GM21381 (cell line): ENCODE measurements around the gene MRPS5.
A peak's percentile ranks its signal among the peaks of the same experiment; 100 is the strongest.
"Not testable (repeated sequence)": the region's sequence is repeated elsewhere in the genome, so short reads cannot be mapped to it uniquely, and the experiment has no call there.

Source experiments
- ATAC-seq: cut with Tn5 transposase; IDR thresholded peaks from one replicate; pipeline ENCODE4 v1.9.1; 2021; ENCODE audit warnings: mild to moderate bottlenecking, moderate library complexity; ENCODE audit not compliant: unreplicated experiment

MRPS5 gene

GRCh38 chr2:95048825-95049682 is 72.6 kb downstream of the MRPS5 start:
- no peak for ATAC-seq

GRCh38 chr2:95047629-95048510 is 73.7 kb downstream of the MRPS5 start:
- ATAC-seq: no peak

GRCh38 chr2:95046371-95047112 is 75.1 kb downstream of the MRPS5 start:
- no peak for ATAC-seq

- ATAC-seq: no peak
These were observed 77.0 kb downstream of the MRPS5 start for GRCh38 chr2:95044601-95045000.

GRCh38 chr2:95043300-95044093 is 78.1 kb downstream of the MRPS5 start:
- ATAC-seq: peak; percentile 56

GRCh38 chr2:95042472-95043271 is 78.9 kb downstream of the MRPS5 start:
- ATAC-seq: peak; percentile 5

- no peak for ATAC-seq
These were observed 79.7 kb downstream of the MRPS5 start for GRCh38 chr2:95041824-95042442.

GRCh38 chr2:95041060-95041823 is 80.4 kb downstream of the MRPS5 start:
- ATAC-seq: no peak

- no peak for ATAC-seq
These were observed 81.2 kb downstream of the MRPS5 start for GRCh38 chr2:95040426-95040825.

- ATAC-seq: no peak
These were observed 81.6 kb downstream of the MRPS5 start for GRCh38 chr2:95039978-95040377.

GRCh38 chr2:95039363-95039762 is 82.2 kb downstream of the MRPS5 start:
- ATAC-seq: no peak

- no peak for ATAC-seq
These were observed 82.8 kb downstream of the MRPS5 start for GRCh38 chr2:95038635-95039298.

- not testable (repeated sequence) for ATAC-seq
These were observed 83.6 kb downstream of the MRPS5 start for GRCh38 chr2:95037841-95038585.

GRCh38 chr2:95037384-95037839 is 84.2 kb downstream of the MRPS5 start:
- ATAC-seq: no peak

GRCh38 chr2:95036596-95037383 is 84.8 kb downstream of the MRPS5 start:
- ATAC-seq: no peak
